Thyroid gland (tissue), 4 donors: ENCODE data around the gene PTPRN2.

ENCODE experiments used
- POLR2A ChIP-seq, 2 donors: fragments of 450-650 bp; IDR thresholded peaks; one replicate each; pipeline ENCODE4 v1.6.1; 2017; ENCODE audit warnings: antibody characterized with exemption in 2 of 2, mild to moderate bottlenecking in 2 of 2, moderate library complexity in 1 of 2
- TF ChIP-seq, protein P1 (sequence below), 6 experiments: fragments of 200-600 bp in 3 of 6; fragments of 450-650 bp in 3 of 6; sonication (generic) in 3 of 6; IDR thresholded peaks; one replicate each; pipeline ENCODE4 v1.5.1; 2016 to 2019; ENCODE audit warnings: antibody characterized with exemption in 6 of 6, mild to moderate bottlenecking in 2 of 6, inconsistent platforms in 1 of 6, moderate library complexity in 1 of 6

DNA sequence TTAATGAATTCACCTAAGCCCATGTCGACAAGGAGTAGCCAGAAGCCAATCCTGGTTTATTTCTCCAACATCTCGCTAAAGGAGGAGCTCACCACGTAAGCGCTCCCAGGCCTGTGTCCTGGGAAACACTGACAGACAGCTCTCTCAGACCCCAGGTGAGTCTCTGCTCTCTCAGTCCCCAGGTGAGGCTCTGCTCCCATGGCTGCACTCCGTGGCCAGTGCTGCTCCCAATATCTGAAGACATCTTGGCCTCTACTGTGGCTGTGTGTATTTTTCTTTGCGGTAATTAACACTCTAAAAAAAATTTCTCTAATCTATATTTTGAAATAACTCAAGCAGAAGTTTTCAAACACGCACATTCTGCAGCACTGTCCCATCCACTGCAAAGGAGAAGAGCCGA lies 564.5 kb downstream of the PTPRN2 start:
- TF ChIP-seq POLR2A (IDR thresholded peaks at IDR 0.05) = no peak
- TF ChIP-seq, protein P1, sequence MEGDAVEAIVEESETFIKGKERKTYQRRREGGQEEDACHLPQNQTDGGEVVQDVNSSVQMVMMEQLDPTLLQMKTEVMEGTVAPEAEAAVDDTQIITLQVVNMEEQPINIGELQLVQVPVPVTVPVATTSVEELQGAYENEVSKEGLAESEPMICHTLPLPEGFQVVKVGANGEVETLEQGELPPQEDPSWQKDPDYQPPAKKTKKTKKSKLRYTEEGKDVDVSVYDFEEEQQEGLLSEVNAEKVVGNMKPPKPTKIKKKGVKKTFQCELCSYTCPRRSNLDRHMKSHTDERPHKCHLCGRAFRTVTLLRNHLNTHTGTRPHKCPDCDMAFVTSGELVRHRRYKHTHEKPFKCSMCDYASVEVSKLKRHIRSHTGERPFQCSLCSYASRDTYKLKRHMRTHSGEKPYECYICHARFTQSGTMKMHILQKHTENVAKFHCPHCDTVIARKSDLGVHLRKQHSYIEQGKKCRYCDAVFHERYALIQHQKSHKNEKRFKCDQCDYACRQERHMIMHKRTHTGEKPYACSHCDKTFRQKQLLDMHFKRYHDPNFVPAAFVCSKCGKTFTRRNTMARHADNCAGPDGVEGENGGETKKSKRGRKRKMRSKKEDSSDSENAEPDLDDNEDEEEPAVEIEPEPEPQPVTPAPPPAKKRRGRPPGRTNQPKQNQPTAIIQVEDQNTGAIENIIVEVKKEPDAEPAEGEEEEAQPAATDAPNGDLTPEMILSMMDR (IDR thresholded peaks at IDR 0.05) = no peak
